Ramos (cell line): ENCODE data around the gene PBRM1.

Source experiments
- in situ Hi-C: fragments of 300-500 bp; cut with MboI; formaldehyde crosslinking; loops from one replicate; pipeline ENCODE4 v1.14.3; 2022; ENCODE audit warnings: low sequenced_read_pairs; ENCODE audit not compliant: unreplicated experiment

PBRM1 gene

DNA sequence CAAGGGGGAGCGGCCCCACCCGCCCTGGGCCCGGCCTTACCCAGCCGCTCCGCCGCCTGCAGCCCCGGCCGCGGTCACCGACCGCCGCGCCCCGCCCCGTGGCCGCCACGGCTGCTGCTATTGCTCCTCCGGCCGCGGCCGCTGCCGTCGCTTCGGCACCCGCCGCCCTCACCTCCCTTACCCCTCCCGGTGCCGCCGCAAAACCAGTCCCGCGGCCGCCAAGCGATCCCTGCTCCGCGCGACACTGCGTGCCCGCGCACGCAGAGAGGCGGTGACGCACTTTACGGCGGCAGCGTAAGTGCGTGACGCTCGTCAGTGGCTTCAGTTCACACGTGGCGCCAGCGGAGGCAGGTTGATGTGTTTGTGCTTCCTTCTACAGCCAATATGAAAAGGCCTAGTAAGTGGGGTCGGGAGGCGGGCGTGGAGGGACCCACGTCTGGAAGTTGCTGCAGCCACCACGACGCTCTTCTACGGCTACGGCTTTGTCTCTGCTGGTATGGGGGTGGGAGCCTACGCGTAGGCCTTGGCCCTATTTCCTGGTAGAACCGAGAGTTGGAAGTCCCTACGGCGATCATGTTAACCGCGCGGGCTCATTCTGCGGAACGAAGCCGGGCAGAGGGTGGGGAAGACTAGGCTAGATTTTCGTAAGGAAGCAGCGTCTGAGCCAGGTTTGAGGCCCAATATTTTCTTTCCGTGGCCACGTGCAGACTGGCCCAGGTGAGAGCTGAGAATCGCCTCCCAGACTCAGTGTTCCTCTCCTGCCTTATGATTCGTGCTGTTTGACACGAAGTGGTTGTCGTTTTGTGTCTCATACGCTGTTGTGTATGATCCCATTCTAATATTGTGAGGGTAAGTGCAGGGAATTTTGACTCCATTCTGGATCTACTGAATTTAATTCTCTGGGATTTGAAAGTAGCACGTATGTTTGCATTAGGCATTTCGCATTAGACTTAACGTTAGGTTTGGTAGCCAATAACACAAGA lies at the start of gene PBRM1, which contains the start of gene GNL3:
Gene PBRM1 (minus strand): TSS at position 205 of the 983 bp plus-strand sequence.
Gene GNL3 (plus strand): TSS at position 324 of the 983 bp plus-strand sequence. CDS start 61 bp downstream, at position 385.
- in situ Hi-C loops: no loop called here

- in situ Hi-C loops: loop anchor here (25.0 kb wide), 1 partner anchor 329 kb away; no protein-coding TSS in a partner anchor
These were observed 47.7 kb upstream of the PBRM1 start for GRCh38 chr3:52733256-52733891.

DNA sequence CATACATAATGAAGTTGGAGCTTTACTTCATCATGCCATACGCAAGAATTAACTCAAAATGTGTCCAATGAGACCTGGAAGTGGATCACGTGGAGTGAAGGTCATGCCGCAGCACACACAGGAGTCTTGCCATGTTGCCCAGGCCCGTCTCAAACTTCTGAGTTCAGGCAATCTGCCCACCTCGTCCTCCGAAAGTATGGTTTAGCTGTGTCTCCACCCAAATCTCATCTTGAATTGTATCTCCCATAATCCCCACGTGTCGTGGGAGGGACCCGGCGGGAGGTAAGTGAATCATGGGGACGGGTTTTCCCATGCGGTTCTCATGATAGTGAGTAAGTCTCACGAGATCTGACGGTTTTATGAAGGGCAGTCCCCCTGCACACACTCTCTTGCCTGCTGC lies 45.9 kb upstream of the PBRM1 start:
- in situ Hi-C loops: loop anchor here (25.0 kb wide), 1 partner anchor 331 kb away; no protein-coding TSS in a partner anchor

- in situ Hi-C loops: loop anchor here (25.0 kb wide), 1 partner anchor 332 kb away; no protein-coding TSS in a partner anchor
These were observed 45.0 kb upstream of the PBRM1 start for GRCh38 chr3:52730681-52731080.

DNA sequence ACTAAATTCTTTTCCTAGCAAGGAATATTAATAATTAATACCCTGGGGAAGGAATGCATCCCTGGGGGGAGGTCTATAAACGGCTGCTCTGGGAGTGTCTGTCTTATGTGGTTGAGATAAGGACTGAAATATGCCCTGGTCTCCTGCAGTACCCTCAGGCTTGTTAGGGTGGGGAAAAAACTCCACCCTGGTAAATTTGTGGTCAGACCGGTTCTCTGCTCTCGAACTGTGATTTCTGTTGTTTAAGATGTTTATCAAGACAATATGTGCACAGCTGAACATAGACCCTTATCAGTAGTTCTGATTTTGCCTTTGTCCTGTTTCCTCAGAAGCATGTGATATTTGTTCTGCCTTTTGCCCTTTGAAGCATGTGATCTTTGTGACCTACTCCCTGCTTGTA lies 43.0 kb upstream of the PBRM1 start:
- in situ Hi-C loops: loop anchor here (25.0 kb wide), 1 partner anchor 334 kb away; no protein-coding TSS in a partner anchor

- in situ Hi-C loops: no loop called here
These were observed 38.8 kb upstream of the PBRM1 start for GRCh38 chr3:52724511-52724910.

GRCh38 chr3:52723935-52724334 lies 38.2 kb upstream of the PBRM1 start:
- in situ Hi-C loops: no loop called here

- in situ Hi-C loops: no loop called here
These were observed 36.8 kb upstream of the PBRM1 start for GRCh38 chr3:52722491-52722890.

DNA sequence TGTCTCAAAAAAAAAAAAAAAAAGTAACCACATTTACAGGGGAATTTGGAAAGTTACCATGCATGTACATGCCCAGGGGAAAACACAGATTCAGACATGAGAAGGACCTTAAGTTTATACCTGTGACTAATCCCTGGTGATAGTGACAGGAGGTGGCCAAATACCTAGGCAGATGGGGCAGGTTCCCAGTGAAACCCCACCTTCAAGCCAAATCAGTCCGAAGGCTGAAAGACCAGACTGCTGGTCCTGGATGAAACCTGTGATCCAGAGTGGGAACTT lies 36.0 kb upstream of the PBRM1 start:
- in situ Hi-C loops: no loop called here

DNA sequence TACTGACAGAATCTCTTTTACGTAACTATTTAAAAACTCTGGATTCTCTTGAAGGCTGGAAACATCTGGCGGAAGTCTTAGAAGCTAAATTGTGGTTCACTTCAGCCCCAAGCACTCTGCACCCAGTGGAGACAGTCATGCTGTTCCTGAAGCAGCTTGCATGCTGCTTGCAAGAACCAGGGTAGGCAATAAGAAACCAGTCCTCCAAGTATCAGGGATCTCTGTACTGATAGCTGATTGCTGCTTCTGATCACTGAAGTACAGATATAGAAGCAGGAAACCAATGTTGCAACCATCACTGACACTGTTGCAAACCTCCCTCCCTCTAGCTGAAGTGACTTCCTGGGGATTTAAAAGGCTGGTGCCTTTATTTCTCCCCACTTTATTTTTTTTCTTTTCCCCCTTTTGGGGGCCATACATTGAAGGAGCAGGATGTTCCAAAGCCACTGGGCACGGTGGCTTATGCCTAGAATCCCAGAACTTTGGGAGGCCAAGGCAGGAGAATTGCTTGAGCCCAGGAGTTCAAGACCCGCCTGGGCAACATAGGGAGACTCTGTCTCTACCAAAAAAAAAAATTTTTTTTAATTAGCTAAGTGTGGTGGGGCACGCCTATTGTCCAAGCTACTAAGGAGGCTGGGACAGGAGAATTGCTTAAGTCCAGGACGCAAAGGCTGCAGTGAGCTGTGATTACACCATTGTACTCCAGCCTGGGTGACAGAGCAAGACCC lies 35.5 kb upstream of the PBRM1 start:
- in situ Hi-C loops: no loop called here

- in situ Hi-C loops: no loop called here
These were observed 33.9 kb upstream of the PBRM1 start for GRCh38 chr3:52719618-52720017.

- in situ Hi-C loops: no loop called here
These were observed 30.1 kb upstream of the PBRM1 start for GRCh38 chr3:52715714-52716305.

- in situ Hi-C loops: no loop called here
These were observed 28.9 kb upstream of the PBRM1 start for GRCh38 chr3:52714335-52715302.

- in situ Hi-C loops: no loop called here
These were observed 26.8 kb upstream of the PBRM1 start for GRCh38 chr3:52712291-52713212.

DNA sequence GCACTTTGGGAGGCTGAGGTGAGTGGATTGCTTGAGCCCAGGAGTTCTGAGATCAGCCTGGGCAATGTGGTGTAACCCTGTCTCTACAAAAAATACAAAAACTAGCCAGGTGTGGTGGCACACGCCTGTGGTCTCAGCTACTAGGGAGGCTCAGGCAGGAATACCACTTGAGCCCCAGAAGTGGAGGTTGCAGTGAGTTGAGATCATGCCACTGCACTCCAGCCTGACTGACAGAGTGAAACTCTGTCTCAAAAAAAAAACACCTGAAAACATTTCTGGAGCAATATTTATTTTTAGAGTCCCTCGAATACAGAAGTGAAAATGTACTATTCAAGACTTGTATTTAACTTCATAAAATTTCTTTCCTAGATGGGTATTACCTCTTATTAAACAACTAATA lies 24.8 kb upstream of the PBRM1 start:
- in situ Hi-C loops: no loop called here

GRCh38 chr3:52707585-52707984 lies 21.9 kb upstream of the PBRM1 start:
- in situ Hi-C loops: no loop called here

- in situ Hi-C loops: no loop called here
These were observed 20.3 kb upstream of the PBRM1 start, which contains the start of the genes GLT8D1 and SPCS1 for GRCh38 chr3:52705688-52706686. GLT8D1 (minus strand) TSS chr3:52705791; CDS start chr3:52700460, 5,331 bp downstream. SPCS1 (plus strand) TSS chr3:52706106; CDS start chr3:52706247, 141 bp downstream.
